AG08395 (cell line): ENCODE measurements around the gene MYBPC1.
"Not testable (repeated sequence)": the region's sequence is repeated elsewhere in the genome, so short reads cannot be mapped to it uniquely, and the experiment has no call there.

Source experiments
- DNase-seq: peaks from one replicate; pipeline ENCODE4 v3.0.0; 2012; ENCODE audit warnings: mixed read lengths, low spot score

MYBPC1 gene

DNA sequence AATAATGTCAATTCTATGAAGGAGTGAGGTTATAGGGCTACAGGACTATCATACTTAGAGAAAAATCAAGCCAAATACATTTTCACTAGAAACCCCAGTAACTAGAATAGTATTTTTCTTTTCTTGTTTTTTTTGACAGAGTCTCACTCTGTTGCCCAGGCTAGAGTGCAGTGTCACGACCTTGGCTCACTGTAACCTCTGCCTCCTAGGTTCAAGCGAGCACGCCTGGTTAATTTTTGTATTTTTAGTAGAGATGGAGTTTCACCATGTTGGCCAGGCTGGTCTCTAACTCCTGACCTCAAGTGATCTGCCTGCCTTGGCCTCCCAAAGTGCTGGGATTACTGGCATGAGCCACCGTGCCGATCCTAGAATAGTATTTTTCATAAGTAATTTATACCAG, 139.7 kb downstream of the MYBPC1 start:
- DNase-seq: not testable (repeated sequence)
